H9 (cell line): Measurements from ENCODE around the gene VSTM2L. TPM values are rescaled to one million over a fixed set of nuclear protein-coding genes. Genes with fewer than 3 reads are reported as not detected.

Experiments
- DNase-seq: peaks from one replicate; pipeline ENCODE4 v3.0.0-alpha.2; 2017
- H2AFZ ChIP-seq: one replicate; pipeline ENCODE4 v1.6.1; 2013; ENCODE audit warnings: mild to moderate bottlenecking, low read length, control low read depth, moderate library complexity
- H2AK5ac ChIP-seq: 2 replicates; pipeline ENCODE4 v1.6.1; 2013; ENCODE audit warnings: low read length, control low read depth, mixed read lengths; ENCODE audit not compliant: insufficient read length
- H2BK120ac ChIP-seq: one replicate; pipeline ENCODE4 v1.6.1; 2013; ENCODE audit warnings: low read depth, mild to moderate bottlenecking, low read length, control low read depth, inconsistent platforms; ENCODE audit not compliant: poor library complexity, severe bottlenecking
- H2BK12ac ChIP-seq: 2 replicates; pipeline ENCODE4 v1.6.1; 2013; ENCODE audit warnings: low read length, control low read depth, mixed read lengths, low read depth; ENCODE audit not compliant: insufficient read length
- H2BK15ac ChIP-seq: 2 replicates; pipeline ENCODE4 v1.6.1; 2013; ENCODE audit warnings: low read depth, low read length, control low read depth
- H2BK20ac ChIP-seq: one replicate; pipeline ENCODE4 v1.6.1; 2013; ENCODE audit warnings: low read depth, mild to moderate bottlenecking, low read length, control low read depth, inconsistent platforms; ENCODE audit not compliant: poor library complexity, severe bottlenecking
- H2BK5ac ChIP-seq: 2 replicates; pipeline ENCODE4 v1.6.1; 2013; ENCODE audit warnings: low read length, control low read depth, mixed read lengths; ENCODE audit not compliant: insufficient read length
- H3K14ac ChIP-seq: 2 replicates; pipeline ENCODE4 v1.6.1; 2013; ENCODE audit warnings: low read length, control low read depth; ENCODE audit not compliant: insufficient read depth
- H3K18ac ChIP-seq: 2 replicates; pipeline ENCODE4 v1.6.1; 2013; ENCODE audit warnings: low read depth, mild to moderate bottlenecking, mixed read lengths, low read length, control low read depth; ENCODE audit not compliant: insufficient read length
- H3K23ac ChIP-seq: 2 replicates; pipeline ENCODE4 v1.6.1; 2013; ENCODE audit warnings: low read length, control low read depth, mixed read lengths, low read depth; ENCODE audit not compliant: insufficient read length
- H3K23me2 ChIP-seq: 2 replicates; pipeline ENCODE4 v1.6.1; 2013; ENCODE audit warnings: low read depth, mild to moderate bottlenecking, mixed read lengths, low read length, control low read depth; ENCODE audit not compliant: insufficient read length, poor library complexity, severe bottlenecking
- H3K27ac ChIP-seq: 2 replicates; pipeline ENCODE4 v1.5.1; 2013; ENCODE audit warnings: low read length, control low read depth, mixed read lengths, low read depth; ENCODE audit not compliant: insufficient read length
- H3K27me3 ChIP-seq: 2 replicates; pipeline ENCODE4 v1.6.1; 2013; ENCODE audit warnings: low read length, control low read depth, inconsistent platforms; ENCODE audit not compliant: insufficient read depth
- H3K4ac ChIP-seq: 2 replicates; pipeline ENCODE4 v1.6.1; 2013; ENCODE audit warnings: low read depth, mild to moderate bottlenecking, control low read depth, inconsistent platforms, low read length, moderate library complexity
- H3K4me1 ChIP-seq: 2 replicates; pipeline ENCODE4 v1.6.1; 2013; ENCODE audit warnings: low read length, control low read depth, inconsistent platforms; ENCODE audit not compliant: insufficient read depth
- H3K4me2 ChIP-seq: 2 replicates; pipeline ENCODE4 v1.6.1; 2013; ENCODE audit warnings: low read length, control low read depth, mixed read lengths; ENCODE audit not compliant: insufficient read length, insufficient read depth
- H3K56ac ChIP-seq: 2 replicates; pipeline ENCODE4 v1.6.1; 2013; ENCODE audit warnings: low read depth, mild to moderate bottlenecking, mixed read lengths, low read length, control low read depth; ENCODE audit not compliant: insufficient read length
- H3K79me1 ChIP-seq: 2 replicates; pipeline ENCODE4 v1.6.1; 2013; ENCODE audit warnings: low read depth, mild to moderate bottlenecking, moderate library complexity, low read length, control low read depth, inconsistent platforms; ENCODE audit not compliant: insufficient read depth, poor library complexity, severe bottlenecking
- H3K79me2 ChIP-seq: 2 replicates; pipeline ENCODE4 v1.6.1; 2013; ENCODE audit warnings: low read length, control low read depth, inconsistent platforms; ENCODE audit not compliant: insufficient read depth
- H3K9ac ChIP-seq: 2 replicates; pipeline ENCODE4 v1.6.1; 2013; ENCODE audit warnings: low read length, control low read depth, mixed read lengths; ENCODE audit not compliant: insufficient read length; ENCODE audit errors: extremely low read depth
- H3K9me3 ChIP-seq: one replicate; pipeline ENCODE4 v1.6.1; 2013; ENCODE audit warnings: low read depth, low read length, inconsistent platforms; ENCODE audit not compliant: control insufficient read depth
- H3T11ph ChIP-seq: one replicate; pipeline ENCODE4 v1.6.1; 2013; ENCODE audit warnings: mild to moderate bottlenecking, low read length, control low read depth, inconsistent platforms
- H4K20me1 ChIP-seq: one replicate; pipeline ENCODE4 v1.6.1; 2013; ENCODE audit not compliant: control insufficient read depth, insufficient read length, insufficient read depth
- H4K5ac ChIP-seq: 2 replicates; pipeline ENCODE4 v1.6.1; 2013; ENCODE audit warnings: low read depth, mild to moderate bottlenecking, mixed read lengths, low read length, control low read depth; ENCODE audit not compliant: insufficient read length
- H4K8ac ChIP-seq: replicated peaks from 2 replicates; pipeline ENCODE4 v1.6.1; 2013; ENCODE audit warnings: low read length, control low read depth, mixed read lengths, low read depth; ENCODE audit not compliant: insufficient read length
- H4K91ac ChIP-seq: 2 replicates; pipeline ENCODE4 v1.6.1; 2013; ENCODE audit warnings: low read depth, mild to moderate bottlenecking, moderate library complexity, mixed read lengths, low read length, control low read depth; ENCODE audit not compliant: insufficient read length
- H3K27ac Mint-ChIP-seq, 3 experiments: 2 replicates in 2 of 3; 3 replicates in 1 of 3; pipeline ENCODE4 v1.8.0; 2020 to 2021; ENCODE audit warnings: mixed read lengths in 3 of 3, mild to moderate bottlenecking in 1 of 3, moderate library complexity in 1 of 3
- H3K27me3 Mint-ChIP-seq: 2 replicates; pipeline ENCODE4 v1.8.0; 2021; ENCODE audit warnings: low read depth, mild to moderate bottlenecking, moderate library complexity, mixed read lengths
- H3K36me3 Mint-ChIP-seq, 3 experiments: 2 replicates in 2 of 3; 3 replicates in 1 of 3; pipeline ENCODE4 v1.8.0; 2020 to 2021; ENCODE audit warnings: low read depth in 3 of 3, mixed read lengths in 3 of 3; ENCODE audit not compliant: insufficient read depth in 1 of 3
- H3K4me1 Mint-ChIP-seq, 2 experiments: 2 replicates each; pipeline ENCODE4 v1.8.0; 2020; ENCODE audit warnings: mixed read lengths in 2 of 2
- H3K4me3 Mint-ChIP-seq, 2 experiments: 2 replicates in 1 of 2; 3 replicates in 1 of 2; pipeline ENCODE4 v1.8.0; 2020 to 2021; ENCODE audit warnings: mild to moderate bottlenecking in 2 of 2, mixed read lengths in 2 of 2, moderate library complexity in 1 of 2
- H3K9me3 Mint-ChIP-seq, 2 experiments: 2 replicates in 1 of 2; 3 replicates in 1 of 2; pipeline ENCODE4 v1.8.0; 2020; ENCODE audit warnings: mild to moderate bottlenecking in 2 of 2, mixed read lengths in 2 of 2, moderate library complexity in 1 of 2
- WGBS: extraction: QIAGEN DNeasy Blood & Tissue Kit; methylation state at CpG from one replicate; pipeline ENCODE4 v1.1.7; 2013; ENCODE audit warnings: missing lambda C conversion rate, low lambda C conversion rate, mixed read lengths; ENCODE audit not compliant: insufficient read length; ENCODE audit errors: extremely low coverage; 5-methylcytosine and 5-hydroxymethylcytosine counted together
- total RNA-seq: library from RNA; stranded (reverse); gene quantifications from 2 replicates; pipeline ENCODE4 v1.2.1, GENCODE V29; 2021
- TF ChIP-seq, protein P1 (sequence below): fragments of 200-600 bp; sonication (generic); conservative IDR thresholded peaks from 3 replicates; pipeline ENCODE4 v1.8.0; 2021; ENCODE audit warnings: antibody characterized with exemption, mild to moderate bottlenecking

The VSTM2L gene
- total RNA-seq, 1 experiment from 2014 or later: 2.1 TPM

DNA sequence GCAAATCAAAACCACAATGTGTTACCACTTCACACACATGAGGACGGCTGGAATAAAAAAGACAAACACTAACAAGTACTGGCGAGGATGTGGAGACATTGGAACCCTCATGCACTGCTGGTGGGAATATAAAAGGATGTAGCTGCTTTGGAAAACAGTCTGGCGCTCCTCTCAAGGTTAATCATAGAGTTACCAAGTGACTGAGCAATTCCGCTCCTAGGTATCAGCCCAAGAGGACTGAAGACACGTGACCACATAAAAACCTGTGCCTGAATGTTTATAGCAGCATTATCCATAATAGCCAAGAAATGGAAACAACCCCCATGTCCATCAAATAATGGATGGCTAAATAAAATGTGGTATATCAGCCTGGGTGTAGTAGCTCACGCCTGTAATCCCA lies 45.0 kb downstream of the VSTM2L start:
- no peak overlapping the region for H3K27ac ChIP-seq
- H4K91ac ChIP-seq: no peak overlapping the region
- no peak overlapping the region for H2BK15ac ChIP-seq
- H2BK120ac ChIP-seq: no peak overlapping the region
- TF ChIP-seq, protein P1, sequence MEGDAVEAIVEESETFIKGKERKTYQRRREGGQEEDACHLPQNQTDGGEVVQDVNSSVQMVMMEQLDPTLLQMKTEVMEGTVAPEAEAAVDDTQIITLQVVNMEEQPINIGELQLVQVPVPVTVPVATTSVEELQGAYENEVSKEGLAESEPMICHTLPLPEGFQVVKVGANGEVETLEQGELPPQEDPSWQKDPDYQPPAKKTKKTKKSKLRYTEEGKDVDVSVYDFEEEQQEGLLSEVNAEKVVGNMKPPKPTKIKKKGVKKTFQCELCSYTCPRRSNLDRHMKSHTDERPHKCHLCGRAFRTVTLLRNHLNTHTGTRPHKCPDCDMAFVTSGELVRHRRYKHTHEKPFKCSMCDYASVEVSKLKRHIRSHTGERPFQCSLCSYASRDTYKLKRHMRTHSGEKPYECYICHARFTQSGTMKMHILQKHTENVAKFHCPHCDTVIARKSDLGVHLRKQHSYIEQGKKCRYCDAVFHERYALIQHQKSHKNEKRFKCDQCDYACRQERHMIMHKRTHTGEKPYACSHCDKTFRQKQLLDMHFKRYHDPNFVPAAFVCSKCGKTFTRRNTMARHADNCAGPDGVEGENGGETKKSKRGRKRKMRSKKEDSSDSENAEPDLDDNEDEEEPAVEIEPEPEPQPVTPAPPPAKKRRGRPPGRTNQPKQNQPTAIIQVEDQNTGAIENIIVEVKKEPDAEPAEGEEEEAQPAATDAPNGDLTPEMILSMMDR: no peak
- peaks cover 5% of the 10 kb centered on the region for H3K27me3 Mint-ChIP-seq
- DNase-seq: peak; percentile 11
- no peak overlapping the region for H3K4me2 ChIP-seq
- H2BK12ac ChIP-seq: no peak overlapping the region
- H3K36me3 Mint-ChIP-seq: peaks cover 0 to 7% (median 0%) of the 10 kb centered on the region in 3 experiments; a peak in 3 of 7 replicates
- no peak overlapping the region for H3K23ac ChIP-seq
- peaks cover 0 to 5% of the 10 kb centered on the region in 2 experiments; a peak in 1 of 4 replicates for H3K4me1 Mint-ChIP-seq
- H2BK5ac ChIP-seq: no peak overlapping the region
- H3K14ac ChIP-seq: no peak overlapping the region
- H3K9me3 ChIP-seq: no peaks in the 10 kb centered on the region
- H3K4me3 Mint-ChIP-seq: no peak overlapping the region
- H3K27ac Mint-ChIP-seq: no peak overlapping the region; a peak in 1 of 7 replicates
- H3K79me2 ChIP-seq: no peaks in the 10 kb centered on the region
- no peaks in the 10 kb centered on the region for H3K23me2 ChIP-seq
- H3K9me3 Mint-ChIP-seq: peaks cover 7 to 8% of the 10 kb centered on the region in 2 experiments; a peak in 3 of 5 replicates
- H4K5ac ChIP-seq: no peak overlapping the region
- no peak overlapping the region for H3K18ac ChIP-seq
- H3K27me3 ChIP-seq: no peaks in the 10 kb centered on the region
- H3K56ac ChIP-seq: no peak overlapping the region
- no peak overlapping the region for H3K9ac ChIP-seq
- H2AFZ ChIP-seq: no peak overlapping the region
- no peak overlapping the region for H4K8ac ChIP-seq
- no peak overlapping the region for H3T11ph ChIP-seq
- H3K79me1 ChIP-seq: no peaks in the 10 kb centered on the region
- no peak overlapping the region for H3K4ac ChIP-seq
- no peak overlapping the region for H2BK20ac ChIP-seq
- no peaks in the 10 kb centered on the region for H3K4me1 ChIP-seq
- H2AK5ac ChIP-seq: no peak overlapping the region
- WGBS: no CpG with 5 or more reads among the region's 6 CpGs
- no peaks in the 10 kb centered on the region for H4K20me1 ChIP-seq
